WTC11 (cell line): ENCODE data around the gene HDDC3. TPM values are rescaled to one million over a fixed set of nuclear protein-coding genes. Genes with fewer than 3 reads are reported as not detected.

Experiments
- JAZF1 ChIP-seq: fragments of 250-450 bp; sonication (Bioruptor Pico); IDR thresholded peaks from 2 replicates; pipeline ENCODE4 v1.9.0; 2021; ENCODE audit warnings: moderate library complexity, mild to moderate bottlenecking, inconsistent platforms
- MXD4 ChIP-seq: fragments of 250-450 bp; sonication (Bioruptor Pico); IDR thresholded peaks from 2 replicates; pipeline ENCODE4 v1.8.0; 2021; ENCODE audit warnings: mild to moderate bottlenecking, moderate library complexity, borderline replicate concordance
- RORB ChIP-seq: fragments of 250-450 bp; sonication (Bioruptor Pico); IDR thresholded peaks from 2 replicates; pipeline ENCODE4 v1.9.0; 2021; ENCODE audit warnings: mild to moderate bottlenecking
- ZNF121 ChIP-seq: sonication (generic); formaldehyde crosslinking; IDR thresholded peaks from 2 replicates; pipeline ENCODE4 v1.8.0; 2023; ENCODE audit warnings: missing genetic modification reagents
- ZNF317 ChIP-seq: sonication (generic); formaldehyde crosslinking; IDR thresholded peaks from 2 replicates; pipeline ENCODE4 v1.8.1; 2023; ENCODE audit warnings: low read depth, mild to moderate bottlenecking, moderate library complexity, missing genetic modification reagents, borderline replicate concordance
- ZNF425 ChIP-seq: fragments of 250-450 bp; sonication (Bioruptor Pico); conservative IDR thresholded peaks from 2 replicates; pipeline ENCODE4 v1.9.0; 2021; ENCODE audit warnings: mild to moderate bottlenecking
- total RNA-seq: library from RNA; stranded (reverse); gene quantifications from 3 replicates; pipeline ENCODE4 v1.2.3, GENCODE V29; 2021
- TF ChIP-seq, protein P1 (sequence below): sonication (generic); formaldehyde crosslinking; IDR thresholded peaks from 2 replicates; pipeline ENCODE4 v1.8.0; 2022; ENCODE audit warnings: mild to moderate bottlenecking, missing genetic modification reagents

HDDC3 gene
- total RNA-seq, 1 experiment from 2014 or later, result 16.4 TPM

DNA sequence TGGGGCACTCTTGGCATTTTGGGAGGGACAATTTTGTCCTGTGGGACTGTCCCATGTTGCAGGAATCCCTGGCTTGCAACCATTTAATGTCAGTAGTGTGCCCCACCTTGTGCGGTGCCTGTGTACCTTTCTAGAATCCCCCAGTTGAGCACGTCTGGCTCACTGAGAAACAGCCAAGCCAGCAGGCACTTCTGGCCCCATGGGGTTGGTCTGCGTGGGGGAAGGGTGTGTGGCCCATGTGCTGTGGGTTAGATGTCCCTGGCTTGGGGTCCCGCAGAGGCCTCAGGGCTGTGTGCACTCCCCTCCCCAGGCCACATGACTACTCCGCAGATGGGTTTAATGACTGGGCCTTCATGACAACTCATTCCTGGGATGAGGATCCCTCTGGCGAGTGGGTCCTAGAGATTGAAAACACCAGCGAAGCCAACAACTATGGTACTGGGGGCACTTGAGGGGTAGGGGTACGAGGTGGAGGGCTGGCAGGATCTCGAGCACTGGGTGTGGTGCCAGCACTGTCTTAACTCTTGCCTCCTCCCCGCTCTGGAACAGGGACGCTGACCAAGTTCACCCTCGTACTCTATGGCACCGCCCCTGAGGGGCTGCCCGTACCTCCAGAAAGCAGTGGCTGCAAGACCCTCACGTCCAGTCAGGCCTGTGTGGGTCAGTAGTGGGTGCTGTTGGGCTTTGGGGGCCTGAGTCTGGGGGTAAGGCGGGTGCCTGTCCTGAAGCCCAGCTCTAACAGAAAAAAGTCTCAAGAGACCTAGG lies 51.8 kb downstream of the HDDC3 start (continued):
- TF ChIP-seq MXD4 (CRISPR knock-in tag) (no peak), ZNF317 (CRISPR knock-in tag) (no peak), ZNF425 (CRISPR knock-in tag) (no peak), ZNF121 (CRISPR knock-in tag) (no peak), JAZF1 (no peak), RORB (CRISPR knock-in tag) (no peak)
- TF ChIP-seq, protein P1, sequence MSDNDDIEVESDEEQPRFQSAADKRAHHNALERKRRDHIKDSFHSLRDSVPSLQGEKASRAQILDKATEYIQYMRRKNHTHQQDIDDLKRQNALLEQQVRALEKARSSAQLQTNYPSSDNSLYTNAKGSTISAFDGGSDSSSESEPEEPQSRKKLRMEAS, result no peak

Other genes with a start within 250 kb of the HDDC3 start
- 29.9 to 40.5 TPM (median 34.8 TPM) in 3 replicates for gene BLM, start 215.2 kb downstream of the HDDC3 start, total RNA-seq
- gene FURIN, start 64.0 kb downstream of the HDDC3 start, total RNA-seq, result 36.8 to 46.3 TPM (median 38.6 TPM) in 3 replicates
- gene FES, start 48.0 kb downstream of the HDDC3 start, total RNA-seq, result 9.7 to 10.2 TPM (median 10.0 TPM) in 3 replicates
- 27.9 to 31.5 TPM (median 31.0 TPM) in 3 replicates for gene MAN2A2, start 29.2 kb downstream of the HDDC3 start, total RNA-seq
- gene UNC45A, start 2.7 kb upstream of the HDDC3 start, total RNA-seq, result 92.1 to 102 TPM (median 101 TPM) in 3 replicates
- 26.1 to 31.9 TPM (median 27.8 TPM) in 3 replicates for gene RCCD1, start 22.3 kb upstream of the HDDC3 start, total RNA-seq
- gene PRC1, start 62.0 kb upstream of the HDDC3 start, total RNA-seq, result 114 to 130 TPM (median 121 TPM) in 3 replicates
- 18.1 to 21.1 TPM (median 20.7 TPM) in 3 replicates for gene VPS33B, start 90.0 kb upstream of the HDDC3 start, total RNA-seq
- 0.64 to 1.4 TPM (median 0.82 TPM) in 3 replicates for gene SV2B, start 167.7 kb upstream of the HDDC3 start, total RNA-seq